AG04450 (cell line): ENCODE measurements around the gene MYLK3. TPM values are rescaled to one million over a fixed set of nuclear protein-coding genes. Genes with fewer than 3 reads are reported as not detected.

ENCODE experiments used
- CTCF ChIA-PET: fragments of 300-600, 350-600 bp; formaldehyde crosslinking; extraction: SDS; loops from one replicate; lab custom pipeline; 2022; ENCODE audit warnings: antibody characterized with exemption, inconsistent platforms; lab: Charles Lee
- POLR2A ChIA-PET: fragments of 350-600 bp; formaldehyde crosslinking; extraction: SDS; loops from one replicate; lab custom pipeline; 2021; ENCODE audit warnings: antibody characterized with exemption, inconsistent platforms; lab: Yijun Ruan, JAX
- DNase-seq: peaks from one replicate; pipeline ENCODE4 v3.0.0-alpha.2; 2011; ENCODE audit warnings: low read depth, low spot score
- H3K27ac ChIP-seq: one replicate; pipeline ENCODE4 v1.5.1; 2012; ENCODE audit warnings: low read depth, low read length, control low read depth
- H3K27me3 ChIP-seq: one replicate; pipeline ENCODE4 v1.6.0; 2012; ENCODE audit warnings: low read length; ENCODE audit not compliant: control insufficient read depth, insufficient read depth
- H3K4me3 ChIP-seq: 2 replicates; pipeline ENCODE4 v1.5.1; 2011; ENCODE audit warnings: mild to moderate bottlenecking, low read depth, low read length, control low read depth
- H3K9me3 ChIP-seq: 2 replicates; pipeline ENCODE4 v1.5.1; 2012; ENCODE audit warnings: low read length; ENCODE audit not compliant: control insufficient read depth, insufficient read depth
- CTCF ChIP-seq: IDR thresholded peaks from 2 replicates; pipeline ENCODE4 v1.5.1; 2011; ENCODE audit warnings: low read depth, low read length, control low read depth, inconsistent platforms
- polyA plus RNA-seq: library from polyadenylated mRNA; depleted of rRNA; stranded (reverse); fragments of >200 nt; gene quantifications from 2 replicates; pipeline ENCODE4 v1.2.3, GENCODE V29; 2011

The MYLK3 gene
- polyA plus RNA-seq, 1 experiment = 0.11 TPM

GRCh38 chr16:46730126-46730525 lies 18.0 kb downstream of the MYLK3 start:
- H3K27me3 ChIP-seq = no peaks in the 10 kb centered on the region

GRCh38 chr16:46729326-46729995 lies 18.7 kb downstream of the MYLK3 start:
- no peak overlapping the region for H3K27ac ChIP-seq
- H3K4me3 ChIP-seq = no peak overlapping the region
- TF ChIP-seq CTCF = no peak
- DNase-seq = no peak
- H3K27me3 ChIP-seq = no peaks in the 10 kb centered on the region
- H3K9me3 ChIP-seq = no peaks in the 10 kb centered on the region; the same call in 1 of the 2 replicates
- POLR2A ChIA-PET = no interaction called here
- CTCF ChIA-PET = no interaction called here

More at GRCh38 chr16:46730126-46730525, 18.0 kb downstream of the MYLK3 start:
- CTCF ChIA-PET = no interaction called here
- no peak overlapping the region for H3K4me3 ChIP-seq
- no peak for DNase-seq
- POLR2A ChIA-PET = no interaction called here
- H3K27ac ChIP-seq = no peak overlapping the region
- no peak for TF ChIP-seq CTCF
- no peaks in the 10 kb centered on the region; the same call in 1 of the 2 replicates for H3K9me3 ChIP-seq

DNA sequence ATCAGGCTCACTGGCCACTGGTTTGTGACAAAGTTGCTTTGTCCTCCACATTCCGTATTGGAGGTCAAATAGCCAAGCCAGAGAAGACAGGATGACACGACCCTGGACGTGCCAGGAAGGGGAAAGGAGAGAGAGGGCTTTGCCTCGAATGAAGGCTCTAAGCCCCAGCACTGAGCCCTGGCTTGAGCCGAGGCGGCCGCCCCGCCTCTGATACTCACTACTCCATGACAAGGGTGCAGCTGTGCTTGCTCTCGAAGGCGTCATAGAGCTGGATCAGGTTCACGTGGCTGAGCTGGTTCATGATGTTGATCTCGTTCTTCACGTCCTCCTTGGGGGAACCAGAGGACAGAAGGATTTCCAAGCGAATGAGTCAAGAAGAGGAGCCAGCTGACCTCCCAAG lies 19.3 kb downstream of the MYLK3 start:
- Histone ChIP-seq H3K9me3 (no peaks in the 10 kb centered on the region; the same call in 1 of the 2 replicates), H3K4me3 (no peak overlapping the region), H3K27ac (no peak overlapping the region), H3K27me3 (no peaks in the 10 kb centered on the region)
- no peak for TF ChIP-seq CTCF
- DNase-seq = no peak
- POLR2A ChIA-PET = no interaction called here
- CTCF ChIA-PET = no interaction called here

DNA sequence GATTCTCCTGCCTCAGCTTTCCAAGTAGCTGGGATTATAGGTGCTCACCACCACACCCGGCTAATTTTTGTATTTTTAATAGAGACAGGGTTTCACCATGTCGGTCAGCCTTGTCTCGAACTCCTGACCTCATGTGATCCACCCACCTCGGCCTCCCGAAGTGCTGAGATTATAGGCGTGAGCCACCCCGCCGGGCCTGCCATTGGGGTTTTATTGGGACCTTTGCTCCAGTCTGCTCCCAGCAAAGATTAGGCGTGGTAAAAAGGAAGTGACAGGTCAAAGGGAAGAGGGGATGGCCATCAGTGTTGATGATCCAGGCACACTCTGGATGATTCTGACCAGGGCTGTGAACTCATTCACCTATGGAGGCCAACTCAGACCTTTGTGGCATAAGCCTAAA lies 20.5 kb downstream of the MYLK3 start:
- ChIA-PET POLR2A (no interaction called here), CTCF (interaction anchor here (0.7 kb wide), 1 partner anchor 126 kb away, joined by 3 read pairs; no protein-coding TSS in a partner anchor)
- H3K4me3 ChIP-seq = no peak overlapping the region
- no peak overlapping the region for H3K27ac ChIP-seq
- DNase-seq = no peak
- no peaks in the 10 kb centered on the region; the same call in 1 of the 2 replicates for H3K9me3 ChIP-seq
- no peak for TF ChIP-seq CTCF
- no peaks in the 10 kb centered on the region for H3K27me3 ChIP-seq

DNA sequence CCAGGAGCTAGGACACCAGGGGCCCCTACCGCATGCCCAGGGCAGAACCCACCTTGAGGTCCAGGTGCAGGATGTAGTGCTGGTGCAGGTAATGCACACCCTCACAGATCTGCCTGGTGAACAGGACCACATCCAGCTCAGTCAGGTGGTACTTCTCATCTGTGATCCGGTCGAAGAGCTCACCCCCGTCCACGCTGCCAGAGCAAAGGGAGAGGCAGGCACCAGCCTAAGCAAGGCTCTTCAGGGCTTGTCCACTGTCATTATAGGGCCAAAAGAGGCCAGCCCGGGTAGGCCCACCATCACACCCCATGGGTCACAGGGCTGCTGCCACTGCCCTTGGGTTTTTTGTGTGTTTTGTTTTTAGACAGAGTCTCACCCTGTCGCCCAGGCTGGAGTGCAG lies 21.0 kb downstream of the MYLK3 start:
- POLR2A ChIA-PET = no interaction called here
- Histone ChIP-seq H3K4me3 (no peak overlapping the region), H3K27me3 (no peaks in the 10 kb centered on the region), H3K9me3 (no peaks in the 10 kb centered on the region; the same call in 1 of the 2 replicates), H3K27ac (no peak overlapping the region)
- CTCF ChIA-PET = no interaction called here
- TF ChIP-seq CTCF = no peak
- no peak for DNase-seq
